Fibroblast of pulmonary artery (primary cell): ENCODE measurements around the gene CACNG6.

Experiments
- DNase-seq: peaks from one replicate; pipeline ENCODE4 v3.0.0-alpha.2; 2010; ENCODE audit warnings: low read depth
- H3K4me3 ChIP-seq: replicated peaks from 2 replicates; pipeline ENCODE4 v1.5.1; 2011; ENCODE audit warnings: low read depth, mild to moderate bottlenecking, control low read depth, low read length, moderate library complexity
- TF ChIP-seq, protein P1 (sequence below): IDR thresholded peaks from 2 replicates; pipeline ENCODE4 v1.5.1; 2011; ENCODE audit warnings: mild to moderate bottlenecking, control low read depth, low read length, inconsistent platforms; ENCODE audit errors: missing control alignments

CACNG6 gene

DNA sequence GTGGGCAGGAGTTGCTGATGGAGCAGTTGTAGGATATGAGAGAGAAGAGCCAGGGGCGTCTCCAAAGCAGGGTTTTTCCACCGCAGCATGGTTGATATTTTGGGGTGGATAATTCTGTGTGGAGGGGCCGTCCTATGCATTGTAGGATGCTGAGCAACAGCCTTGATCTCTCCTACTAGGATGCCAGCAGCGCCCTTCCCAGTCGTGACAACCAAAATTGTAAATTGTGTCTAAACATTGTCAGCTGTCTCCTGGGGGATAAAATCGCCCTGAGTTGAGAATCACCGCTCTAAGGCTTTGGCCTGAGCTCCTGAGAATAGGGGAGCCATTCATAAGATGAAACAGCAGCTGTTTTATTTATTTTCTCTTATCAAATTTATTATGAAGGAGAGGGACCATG is 24.5 kb upstream of the CACNG6 start:
- H3K4me3 ChIP-seq = no peak overlapping the region
- DNase-seq = no peak
- TF ChIP-seq, protein P1, sequence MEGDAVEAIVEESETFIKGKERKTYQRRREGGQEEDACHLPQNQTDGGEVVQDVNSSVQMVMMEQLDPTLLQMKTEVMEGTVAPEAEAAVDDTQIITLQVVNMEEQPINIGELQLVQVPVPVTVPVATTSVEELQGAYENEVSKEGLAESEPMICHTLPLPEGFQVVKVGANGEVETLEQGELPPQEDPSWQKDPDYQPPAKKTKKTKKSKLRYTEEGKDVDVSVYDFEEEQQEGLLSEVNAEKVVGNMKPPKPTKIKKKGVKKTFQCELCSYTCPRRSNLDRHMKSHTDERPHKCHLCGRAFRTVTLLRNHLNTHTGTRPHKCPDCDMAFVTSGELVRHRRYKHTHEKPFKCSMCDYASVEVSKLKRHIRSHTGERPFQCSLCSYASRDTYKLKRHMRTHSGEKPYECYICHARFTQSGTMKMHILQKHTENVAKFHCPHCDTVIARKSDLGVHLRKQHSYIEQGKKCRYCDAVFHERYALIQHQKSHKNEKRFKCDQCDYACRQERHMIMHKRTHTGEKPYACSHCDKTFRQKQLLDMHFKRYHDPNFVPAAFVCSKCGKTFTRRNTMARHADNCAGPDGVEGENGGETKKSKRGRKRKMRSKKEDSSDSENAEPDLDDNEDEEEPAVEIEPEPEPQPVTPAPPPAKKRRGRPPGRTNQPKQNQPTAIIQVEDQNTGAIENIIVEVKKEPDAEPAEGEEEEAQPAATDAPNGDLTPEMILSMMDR = no peak

DNA sequence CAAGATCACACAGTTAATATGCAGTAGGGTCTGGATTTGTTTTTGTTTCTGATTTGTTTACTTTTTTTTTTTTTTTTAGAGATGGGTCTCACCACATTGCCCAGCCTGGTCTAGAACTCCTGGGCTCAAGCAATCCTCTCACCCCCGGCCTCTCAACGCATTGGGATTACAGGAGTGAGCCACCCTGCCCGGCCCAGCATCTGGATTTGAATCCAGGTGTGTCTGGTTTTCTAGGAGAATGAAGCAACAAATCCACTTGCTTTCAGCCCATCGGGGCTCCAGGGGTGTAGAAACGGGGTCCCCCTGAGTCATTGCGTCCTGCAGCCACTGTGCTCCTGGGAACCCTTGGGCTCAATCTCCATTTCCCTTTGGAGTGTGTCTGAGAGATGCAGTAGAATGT is 22.1 kb upstream of the CACNG6 start:
- no peak overlapping the region for H3K4me3 ChIP-seq
- no peak for DNase-seq
- TF ChIP-seq, protein P1 = no peak

DNA sequence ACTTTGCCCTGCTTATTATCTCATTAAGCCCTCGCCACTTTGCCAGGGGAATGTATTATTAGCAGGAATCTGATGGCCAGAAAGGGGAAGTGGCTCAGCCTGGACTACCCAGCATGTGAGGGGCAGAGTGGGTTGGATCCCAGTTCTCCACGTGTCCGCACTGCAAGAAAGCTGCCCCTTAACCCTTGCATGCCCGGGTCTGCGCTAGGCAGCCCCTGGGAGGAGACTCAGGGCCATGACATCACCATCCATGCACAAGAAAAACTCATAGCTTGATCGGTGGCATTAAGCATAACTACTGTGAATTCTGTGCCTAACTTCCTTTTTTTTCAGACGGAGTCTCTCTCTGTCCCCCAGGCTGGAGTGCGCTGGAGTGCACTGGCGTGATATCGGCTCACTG is 19.8 kb upstream of the CACNG6 start:
- TF ChIP-seq, protein P1 = no peak
- no peak for DNase-seq
- no peak overlapping the region for H3K4me3 ChIP-seq

DNA sequence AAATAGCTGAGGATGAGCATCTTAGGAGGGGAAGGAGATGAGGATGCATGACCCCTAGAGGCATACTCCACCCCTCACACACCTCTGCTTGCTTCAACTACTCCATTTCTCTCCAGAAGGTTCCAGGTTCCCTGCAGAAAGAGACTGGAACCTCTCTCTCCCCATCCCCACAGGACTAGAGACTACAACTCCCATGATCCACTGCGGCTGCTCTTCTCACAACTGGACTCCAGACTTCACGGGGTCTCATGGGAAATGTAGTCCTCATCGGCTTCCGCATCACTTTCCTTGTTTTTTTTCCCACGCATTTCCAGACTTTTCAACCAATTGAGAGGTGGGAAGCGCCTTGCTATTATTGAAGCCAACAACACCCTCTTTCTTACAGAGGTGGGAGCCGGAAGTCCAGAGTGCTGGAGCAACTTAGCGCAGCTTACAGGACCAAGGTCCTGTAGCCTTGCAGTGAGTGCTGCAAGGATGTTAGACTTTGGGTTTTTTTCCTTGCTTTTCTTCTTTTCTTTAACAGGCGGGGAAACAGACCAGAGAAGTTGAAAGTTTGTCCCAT is 13.9 kb upstream of the CACNG6 start:
- TF ChIP-seq, protein P1 = no peak
- peak; percentile 91 for DNase-seq
- peak overlapping the region; percentile 46 for H3K4me3 ChIP-seq

DNA sequence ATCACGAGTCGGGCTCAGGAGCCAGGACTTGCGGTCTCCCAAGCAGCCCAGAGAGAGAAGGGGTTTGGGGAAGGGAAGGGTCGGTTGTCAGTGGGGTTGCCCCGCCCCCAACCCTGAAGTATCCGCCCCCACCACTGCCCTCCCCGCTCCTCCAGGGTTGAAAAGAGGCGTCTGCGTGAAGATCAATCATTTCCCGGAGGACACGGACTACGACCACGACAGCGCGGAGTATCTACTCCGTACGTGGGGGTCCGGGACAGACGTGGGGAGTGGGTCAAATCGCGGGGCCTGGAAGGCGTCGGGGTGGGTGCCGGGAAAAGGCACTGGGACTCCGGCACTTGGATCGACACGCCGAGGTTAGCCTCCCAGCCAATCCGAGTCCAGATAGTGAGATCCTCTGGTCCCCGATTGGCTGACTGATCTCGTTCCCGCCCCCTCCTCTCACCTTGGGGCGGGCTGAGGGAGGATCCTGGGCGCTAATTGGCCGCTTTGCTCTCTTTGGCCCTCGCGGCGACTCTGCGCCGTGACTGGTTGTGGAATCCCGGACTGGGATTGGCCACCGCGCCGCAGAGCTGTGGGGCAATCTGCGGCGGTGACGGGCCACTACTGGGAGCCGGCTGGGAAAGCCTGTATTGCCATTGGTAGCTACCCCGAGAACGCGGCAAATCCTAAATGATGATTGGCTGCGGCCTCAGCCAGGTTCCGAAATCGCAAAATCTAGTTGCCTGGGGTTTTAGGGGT is 13.3 kb upstream of the CACNG6 start:
- TF ChIP-seq, protein P1 = no peak
- H3K4me3 ChIP-seq = peak overlapping the region; percentile 65
- DNase-seq = peak; percentile 98

DNA sequence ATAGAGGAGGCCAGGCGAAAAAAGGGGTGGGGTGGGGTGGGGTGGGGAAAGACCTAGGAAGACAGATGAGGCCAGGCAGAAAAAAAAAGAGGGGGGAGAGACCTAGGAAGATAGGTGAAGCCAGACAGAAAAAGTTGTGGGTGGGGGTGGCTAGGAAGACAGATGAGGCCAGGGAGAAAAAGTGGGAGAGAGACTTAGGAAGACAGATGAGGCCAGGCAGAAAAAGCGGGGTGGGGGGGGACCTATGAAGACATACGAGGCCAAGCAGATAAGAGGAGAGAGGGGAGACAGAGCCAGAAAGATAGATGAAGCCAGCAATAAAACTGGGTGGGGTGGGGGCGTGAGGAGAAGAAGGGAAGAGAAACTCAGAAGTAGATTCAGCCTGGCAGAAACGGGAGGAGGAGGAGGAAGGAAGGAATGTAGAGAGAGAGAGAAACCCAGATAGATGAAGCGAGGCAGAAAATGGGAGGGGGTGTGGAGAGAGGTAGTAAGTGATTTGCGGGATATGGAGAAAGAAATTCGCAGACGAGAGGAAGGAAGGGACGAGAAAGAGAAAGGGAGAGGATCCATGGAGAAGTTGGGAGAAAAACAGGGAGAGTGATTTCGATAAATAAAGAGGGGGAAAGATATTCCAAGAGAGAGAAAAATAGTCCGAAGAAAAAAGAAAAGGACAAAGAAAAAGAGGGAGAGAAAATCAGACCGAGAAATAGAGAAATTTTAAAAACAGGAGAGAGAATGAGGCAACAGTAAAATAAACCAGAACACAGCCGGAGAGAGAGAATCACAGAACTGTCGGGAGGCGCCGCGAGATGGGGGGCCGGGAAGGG is 12.2 kb upstream of the CACNG6 start:
- peak overlapping the region; percentile 65 for H3K4me3 ChIP-seq
- no peak for DNase-seq
- TF ChIP-seq, protein P1 = no peak
